ENCODE results near the gene HIVEP1.

- TF ChIP-seq CTCF (conservative IDR thresholded peaks at IDR 0.05; ENCODE audit: low read depth, low read length) (no peak), EZH2phosphoT487 (IDR thresholded peaks at IDR 0.05; ENCODE audit: borderline replicate concordance, low read length) (no peak), EZH2 (IDR thresholded peaks at IDR 0.05; ENCODE audit: low read length, unreplicated experiment) (no peak)
Measured at GRCh38 chr6:12012558-12013306, 620 bp downstream of the HIVEP1 start.
